Body of pancreas (tissue), 4 donors: Measurements from ENCODE around the gene KCNAB2. TPM values are rescaled to one million over a fixed set of nuclear protein-coding genes. Genes with fewer than 3 reads are reported as not detected.

Experiments
- ATAC-seq: fragments of 150-250 bp; one replicate; pipeline ENCODE4 v1.9.1; 2016
- DNase-seq, 4 donors: peaks; one replicate each; pipeline ENCODE4 v3.0.0-alpha.2; 2019
- H3K27ac ChIP-seq, 4 donors: fragments of 200-600 bp; sonication (generic); 1 replicate in 3 of 4; 2 replicates in 1 of 4; pipeline versions ENCODE4 v1.5.1 to v1.6.1; 2016 to 2019; ENCODE audit warnings: mild to moderate bottlenecking in 1 of 4, mixed read lengths in 1 of 4, moderate library complexity in 1 of 4
- H3K27me3 ChIP-seq, 2 donors: fragments of 200-600 bp; sonication (generic); one replicate each; pipeline ENCODE4 v1.6.0; 2016; ENCODE audit warnings: mild to moderate bottlenecking in 1 of 2
- H3K36me3 ChIP-seq, 2 donors: fragments of 200-600 bp; sonication (generic); replicated peaks in 1 of 2; 2 replicates each; pipeline ENCODE4 v1.5.1; 2016; ENCODE audit warnings: low read depth in 2 of 2; ENCODE audit not compliant: insufficient read depth in 1 of 2
- H3K4me1 ChIP-seq: fragments of 200-600 bp; sonication (generic); one replicate; pipeline ENCODE4 v1.6.0; 2016
- H3K4me3 ChIP-seq, 2 donors: fragments of 200-600 bp; sonication (generic); 1 replicate in 1 of 2; 2 replicates in 1 of 2; pipeline ENCODE4 v1.5.1; 2016 to 2019
- H3K9me3 ChIP-seq, 3 donors: fragments of 200-600 bp; sonication (generic); 1 replicate in 2 of 3; 2 replicates in 1 of 3; pipeline ENCODE4 v1.5.1; 2016
- POLR2A ChIP-seq, 3 donors: fragments of 450-650 bp; IDR thresholded peaks; one replicate each; pipeline ENCODE4 v1.6.1; 2016; ENCODE audit warnings: antibody characterized with exemption in 3 of 3, mild to moderate bottlenecking in 2 of 3
- WGBS, 2 donors: methylation state at CpG; one replicate each; pipeline ENCODE4 v1.1.5; 2017; 5-methylcytosine and 5-hydroxymethylcytosine counted together
- intact Hi-C: fragments of 100-400 bp; cut with DNase I; formaldehyde crosslinking; loops from one replicate; pipeline ENCODE4 v1.15.1; 2023
- total RNA-seq, 2 donors: library from RNA; depleted of rRNA; stranded (reverse); fragments of >200 nt; gene quantifications; one replicate each; pipeline ENCODE4 v1.1.0, GENCODE V29; 2016
- TF ChIP-seq, protein P1 (sequence below), 7 experiments: fragments of 450-650 bp in 4 of 7; fragments of 200-600 bp in 3 of 7; sonication (generic) in 3 of 7; IDR thresholded peaks; one replicate each; pipeline ENCODE4 v1.5.1; 2016 to 2019; ENCODE audit warnings: antibody characterized with exemption in 7 of 7

The KCNAB2 gene
- total RNA-seq, 2 donors from 2014 or later = 4.6 to 7.0 TPM

DNA sequence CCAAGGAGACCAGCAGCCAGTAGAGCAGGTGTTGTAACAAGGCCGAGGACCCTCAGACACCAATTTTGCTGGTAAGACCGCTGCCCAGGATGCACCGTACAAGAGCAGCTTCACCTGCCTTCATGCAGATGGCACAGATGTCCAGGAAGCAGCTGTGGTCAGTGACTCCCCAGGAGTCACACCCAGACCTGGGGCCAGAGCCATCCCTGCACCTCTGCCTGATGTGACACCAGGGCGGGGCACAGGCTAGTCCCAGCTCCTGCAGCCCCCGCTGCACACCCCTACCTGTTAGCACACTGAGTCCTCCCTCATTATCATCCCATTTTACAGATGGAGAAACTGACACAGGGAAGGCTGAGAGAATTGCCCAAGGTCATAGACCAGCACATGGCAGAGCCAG lies 16.3 kb upstream of the KCNAB2 start:
- ATAC-seq (no peak), DNase-seq (no peak)
- TF ChIP-seq, protein P1, sequence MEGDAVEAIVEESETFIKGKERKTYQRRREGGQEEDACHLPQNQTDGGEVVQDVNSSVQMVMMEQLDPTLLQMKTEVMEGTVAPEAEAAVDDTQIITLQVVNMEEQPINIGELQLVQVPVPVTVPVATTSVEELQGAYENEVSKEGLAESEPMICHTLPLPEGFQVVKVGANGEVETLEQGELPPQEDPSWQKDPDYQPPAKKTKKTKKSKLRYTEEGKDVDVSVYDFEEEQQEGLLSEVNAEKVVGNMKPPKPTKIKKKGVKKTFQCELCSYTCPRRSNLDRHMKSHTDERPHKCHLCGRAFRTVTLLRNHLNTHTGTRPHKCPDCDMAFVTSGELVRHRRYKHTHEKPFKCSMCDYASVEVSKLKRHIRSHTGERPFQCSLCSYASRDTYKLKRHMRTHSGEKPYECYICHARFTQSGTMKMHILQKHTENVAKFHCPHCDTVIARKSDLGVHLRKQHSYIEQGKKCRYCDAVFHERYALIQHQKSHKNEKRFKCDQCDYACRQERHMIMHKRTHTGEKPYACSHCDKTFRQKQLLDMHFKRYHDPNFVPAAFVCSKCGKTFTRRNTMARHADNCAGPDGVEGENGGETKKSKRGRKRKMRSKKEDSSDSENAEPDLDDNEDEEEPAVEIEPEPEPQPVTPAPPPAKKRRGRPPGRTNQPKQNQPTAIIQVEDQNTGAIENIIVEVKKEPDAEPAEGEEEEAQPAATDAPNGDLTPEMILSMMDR (IDR thresholded peaks at IDR 0.05) = no peak
- TF ChIP-seq POLR2A (IDR thresholded peaks at IDR 0.05) = no peak
- peaks cover 4% of the 10 kb centered on the region for H3K4me1 ChIP-seq
- no peak overlapping the region for H3K4me3 ChIP-seq
- 68 to 81% methylated on average over 3 to 5 of the region's 5 CpGs for WGBS, 2 donors
- H3K36me3 ChIP-seq = no peaks in the 10 kb centered on the region
- intact Hi-C loops = no loop called here
- no peaks in the 10 kb centered on the region for H3K9me3 ChIP-seq
- H3K27ac ChIP-seq = no peak overlapping the region
- no peaks in the 10 kb centered on the region for H3K27me3 ChIP-seq

DNA sequence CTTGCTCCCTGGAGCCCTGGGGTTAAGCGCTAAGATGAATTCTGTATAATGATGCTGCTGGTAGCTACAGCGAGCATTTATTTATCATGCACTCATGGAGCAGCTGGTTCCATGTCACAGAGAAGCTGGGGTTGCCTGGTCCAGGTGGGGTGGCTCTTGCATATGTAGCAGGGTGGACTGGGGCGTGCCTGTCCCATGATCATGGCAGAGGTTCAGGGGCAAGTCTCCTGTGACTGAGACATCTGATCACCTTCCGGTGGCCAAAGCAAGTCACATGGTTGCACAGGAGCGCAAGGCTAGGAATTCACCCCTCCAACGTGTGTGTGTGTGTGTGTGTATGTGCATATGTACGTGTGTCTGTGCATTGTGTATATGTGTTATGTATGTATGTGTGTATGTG lies 15.6 kb upstream of the KCNAB2 start:
- TF ChIP-seq, protein P1 (IDR thresholded peaks at IDR 0.05) = no peak
- no peak for TF ChIP-seq POLR2A (IDR thresholded peaks at IDR 0.05)
- DNase-seq (no peak), ATAC-seq (no peak)
- no peak overlapping the region for H3K27ac ChIP-seq
- H3K36me3 ChIP-seq = no peaks in the 10 kb centered on the region
- H3K4me3 ChIP-seq = no peak overlapping the region
- 71 to 93% methylated on average over 7 of the region's 7 CpGs for WGBS, 2 donors
- peaks cover 4% of the 10 kb centered on the region for H3K4me1 ChIP-seq
- H3K27me3 ChIP-seq = no peaks in the 10 kb centered on the region
- intact Hi-C loops = no loop called here
- no peaks in the 10 kb centered on the region for H3K9me3 ChIP-seq

DNA sequence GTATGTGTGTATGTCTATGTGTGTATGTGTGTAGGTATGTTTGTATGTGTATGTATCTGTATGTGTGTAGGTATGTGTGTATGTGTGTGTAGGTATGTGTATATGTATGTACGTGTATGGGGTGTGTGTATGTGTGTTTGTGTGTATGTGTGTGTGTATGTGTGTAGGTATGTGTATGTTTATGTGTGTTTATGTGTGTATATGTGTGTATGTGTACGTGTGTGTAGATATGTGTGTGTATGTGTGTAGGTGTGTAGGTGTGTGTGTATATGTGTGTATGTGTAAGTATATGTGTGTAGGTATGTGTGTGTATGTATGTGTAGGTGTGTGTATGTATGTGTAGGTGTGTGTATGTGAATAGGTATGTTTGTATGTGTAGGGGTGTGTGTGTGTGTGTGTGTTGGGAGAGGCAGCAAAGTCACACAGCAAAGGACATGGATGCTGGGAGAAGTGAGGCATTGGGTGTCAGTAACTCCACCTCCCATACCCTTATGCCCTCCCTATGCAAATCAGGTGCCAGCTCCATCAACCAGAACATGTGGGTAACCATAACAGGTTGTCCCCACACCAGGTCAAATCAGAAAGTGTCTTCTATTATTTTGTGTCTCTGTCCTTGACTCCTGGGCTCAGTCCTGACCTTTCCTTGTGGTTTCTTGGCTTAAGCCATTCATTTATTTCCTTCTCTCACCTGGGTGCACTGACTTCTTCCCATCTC lies 15.0 kb upstream of the KCNAB2 start:
- Histone ChIP-seq H3K27ac (no peak overlapping the region), H3K4me3 (no peak overlapping the region), H3K27me3 (no peaks in the 10 kb centered on the region), H3K9me3 (no peaks in the 10 kb centered on the region), H3K4me1 (peaks cover 4% of the 10 kb centered on the region), H3K36me3 (no peaks in the 10 kb centered on the region)
- TF ChIP-seq POLR2A (IDR thresholded peaks at IDR 0.05) = no peak
- TF ChIP-seq, protein P1 (IDR thresholded peaks at IDR 0.05) = no peak
- intact Hi-C loops = no loop called here
- WGBS, 2 donors = 60 to 75% methylated on average over 2 of the region's 2 CpGs
- DNase-seq = no peak
- ATAC-seq = no peak

GRCh38 chr1:6033124-6033523 lies 12.6 kb upstream of the KCNAB2 start:
- Histone ChIP-seq H3K36me3 (no peaks in the 10 kb centered on the region), H3K4me1 (no peaks in the 10 kb centered on the region), H3K27me3 (no peaks in the 10 kb centered on the region), H3K9me3 (no peaks in the 10 kb centered on the region), H3K27ac (no peak overlapping the region), H3K4me3 (no peak overlapping the region)
- intact Hi-C loops = no loop called here
- no peak for TF ChIP-seq POLR2A (IDR thresholded peaks at IDR 0.05)
- TF ChIP-seq, protein P1 (IDR thresholded peaks at IDR 0.05) = no peak
- ATAC-seq = no peak
- no peak for DNase-seq
- 79 to 80% methylated on average over 8 of the region's 8 CpGs for WGBS, 2 donors
